ENCODE measurements around the gene MYO18B. TPM values are rescaled to one million over a fixed set of nuclear protein-coding genes. Genes with fewer than 3 reads are reported as not detected.

The MYO18B gene
- polyA plus RNA-seq, 1 donor (not counting 4 experiments of a cell fraction or from before 2014, with no cell fraction given) = not detected

DNA sequence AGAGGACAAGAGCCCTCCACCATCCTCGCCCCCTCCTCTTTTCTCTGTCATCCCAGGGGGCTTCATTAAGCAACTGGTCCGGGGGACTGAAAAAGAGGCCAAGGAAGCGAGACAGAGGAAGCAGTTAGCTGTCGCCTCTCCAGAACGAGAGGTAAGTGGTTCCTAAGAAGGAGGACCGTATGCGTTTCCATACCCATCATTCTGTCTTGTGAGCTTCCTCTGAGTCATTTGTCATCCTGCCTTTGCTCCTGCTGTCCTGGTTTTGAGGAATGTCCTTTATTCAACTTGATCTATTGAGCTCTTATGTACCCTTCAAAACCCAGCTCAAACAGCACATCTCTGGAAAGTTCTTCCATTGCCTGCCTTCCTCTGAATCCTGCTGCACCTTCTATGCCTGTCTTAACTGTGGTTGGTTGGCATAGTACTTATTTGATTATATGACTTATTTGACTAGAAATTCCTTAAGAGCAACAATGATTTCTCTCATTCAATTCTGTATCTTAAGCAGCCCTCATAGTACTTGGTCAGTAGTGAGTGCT, 21.3 kb downstream of the MYO18B start:
- Histone ChIP-seq H3K27me3 (ENCODE audit: control insufficient read depth, extremely low read depth, insufficient read depth, low read length) (no peaks in the 10 kb centered on the region), H3K9me1 (ENCODE audit: control insufficient read depth, extremely low read depth, insufficient read depth, low read length) (no peaks in the 10 kb centered on the region), H3K27ac (ENCODE audit: control insufficient read depth, insufficient read depth, low read length) (no peak overlapping the region), H4K20me1 (ENCODE audit: control insufficient read depth, extremely low read depth, insufficient read depth, low read length) (no peaks in the 10 kb centered on the region), H2AFZ (ENCODE audit: control insufficient read depth, low read length) (no peak overlapping the region), H3K79me2 (ENCODE audit: control insufficient read depth, insufficient read depth, low read length) (no peaks in the 10 kb centered on the region), H3K9me3 (ENCODE audit: control insufficient read depth, low read depth, low read length) (peaks cover 9% of the 10 kb centered on the region), H3K4me3 (ENCODE audit: control insufficient read depth in 2 of 3, extremely low read depth in 1 of 3, insufficient read depth in 2 of 3, low read depth in 1 of 3, low read length in 3 of 3) (no peak overlapping the region), H3K4me1 (ENCODE audit: control insufficient read depth, extremely low read depth, insufficient read depth, low read length) (peaks cover 17% of the 10 kb centered on the region), H3K9ac (ENCODE audit: control insufficient read depth, extremely low read depth, insufficient read depth, low read length) (no peak overlapping the region), H3K36me3 (ENCODE audit: control insufficient read depth in 2 of 2, extremely low read depth in 1 of 2, insufficient read depth in 2 of 2, low read length in 2 of 2) (no peaks in the 10 kb centered on the region), H3K4me2 (ENCODE audit: control insufficient read depth, extremely low read depth, insufficient read depth, low read depth, low read length) (no peak overlapping the region)
- FAIRE-seq (no peak), DNase-seq (ENCODE audit: low read depth, low spot score) (no peak)
- TF ChIP-seq, protein P1, sequence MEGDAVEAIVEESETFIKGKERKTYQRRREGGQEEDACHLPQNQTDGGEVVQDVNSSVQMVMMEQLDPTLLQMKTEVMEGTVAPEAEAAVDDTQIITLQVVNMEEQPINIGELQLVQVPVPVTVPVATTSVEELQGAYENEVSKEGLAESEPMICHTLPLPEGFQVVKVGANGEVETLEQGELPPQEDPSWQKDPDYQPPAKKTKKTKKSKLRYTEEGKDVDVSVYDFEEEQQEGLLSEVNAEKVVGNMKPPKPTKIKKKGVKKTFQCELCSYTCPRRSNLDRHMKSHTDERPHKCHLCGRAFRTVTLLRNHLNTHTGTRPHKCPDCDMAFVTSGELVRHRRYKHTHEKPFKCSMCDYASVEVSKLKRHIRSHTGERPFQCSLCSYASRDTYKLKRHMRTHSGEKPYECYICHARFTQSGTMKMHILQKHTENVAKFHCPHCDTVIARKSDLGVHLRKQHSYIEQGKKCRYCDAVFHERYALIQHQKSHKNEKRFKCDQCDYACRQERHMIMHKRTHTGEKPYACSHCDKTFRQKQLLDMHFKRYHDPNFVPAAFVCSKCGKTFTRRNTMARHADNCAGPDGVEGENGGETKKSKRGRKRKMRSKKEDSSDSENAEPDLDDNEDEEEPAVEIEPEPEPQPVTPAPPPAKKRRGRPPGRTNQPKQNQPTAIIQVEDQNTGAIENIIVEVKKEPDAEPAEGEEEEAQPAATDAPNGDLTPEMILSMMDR (optimal IDR thresholded peaks at IDR 0.05 in 1 of 3, IDR thresholded peaks at IDR 0.05 in 1 of 3, conservative IDR thresholded peaks at IDR 0.05 in 1 of 3; ENCODE audit: extremely low read depth in 1 of 3, insufficient read depth in 2 of 3, low read length in 3 of 3) = no peak
- TF ChIP-seq EZH2 (IDR thresholded peaks at IDR 0.05; ENCODE audit: low read length) = no peak
- dilution Hi-C loops (cut with MboI; ENCODE audit: extremely low pct_ligation_motif_present, low sequenced_read_pairs) = no loop called here

DNA sequence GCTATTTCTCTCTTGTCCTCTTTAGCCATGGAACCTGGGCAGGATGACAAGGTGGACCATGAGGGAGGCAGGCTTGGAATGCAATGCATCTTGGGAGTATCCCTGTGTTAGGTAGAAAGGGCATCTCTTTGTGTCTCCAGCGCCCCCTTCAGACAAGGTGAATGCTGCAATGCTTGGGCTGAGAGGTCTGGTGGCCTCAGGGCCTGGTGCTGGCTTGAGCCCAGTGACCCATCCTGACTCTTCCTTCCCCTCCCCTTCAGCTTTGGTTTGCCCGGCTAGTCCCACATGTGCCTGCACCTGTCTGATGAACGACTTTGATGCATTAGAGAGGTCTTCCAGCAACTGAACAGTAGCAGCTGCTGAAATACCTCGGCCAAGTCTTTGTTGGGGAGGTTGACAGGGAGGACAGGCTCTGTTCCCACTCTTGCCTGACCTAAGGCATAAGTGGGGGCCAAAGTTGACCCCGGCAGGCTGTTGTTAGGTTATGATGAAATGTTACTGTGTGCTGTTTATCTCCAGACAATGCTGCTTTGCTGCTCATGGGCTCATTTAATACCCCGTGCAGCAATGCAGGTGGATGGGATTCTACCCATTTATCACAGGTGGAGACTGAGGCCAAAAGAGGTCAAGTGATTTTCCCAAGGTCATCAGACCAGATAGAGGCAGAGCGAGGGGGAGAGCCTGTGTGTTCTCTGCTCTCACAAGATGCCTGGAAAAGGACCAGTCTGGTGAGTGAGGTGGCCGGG, 22.5 kb downstream of the MYO18B start:
- Histone ChIP-seq H3K36me3 (ENCODE audit: control insufficient read depth in 2 of 2, extremely low read depth in 1 of 2, insufficient read depth in 2 of 2, low read length in 2 of 2) (no peaks in the 10 kb centered on the region), H3K27ac (ENCODE audit: control insufficient read depth, insufficient read depth, low read length) (no peak overlapping the region), H3K79me2 (ENCODE audit: control insufficient read depth, insufficient read depth, low read length) (no peaks in the 10 kb centered on the region), H3K4me2 (ENCODE audit: control insufficient read depth, extremely low read depth, insufficient read depth, low read depth, low read length) (no peak overlapping the region), H3K27me3 (ENCODE audit: control insufficient read depth, extremely low read depth, insufficient read depth, low read length) (no peaks in the 10 kb centered on the region), H3K9me1 (ENCODE audit: control insufficient read depth, extremely low read depth, insufficient read depth, low read length) (no peaks in the 10 kb centered on the region), H2AFZ (ENCODE audit: control insufficient read depth, low read length) (no peak overlapping the region), H3K4me1 (ENCODE audit: control insufficient read depth, extremely low read depth, insufficient read depth, low read length) (peaks cover 9% of the 10 kb centered on the region), H3K9ac (ENCODE audit: control insufficient read depth, extremely low read depth, insufficient read depth, low read length) (no peak overlapping the region), H3K9me3 (ENCODE audit: control insufficient read depth, low read depth, low read length) (peaks cover 9% of the 10 kb centered on the region), H4K20me1 (ENCODE audit: control insufficient read depth, extremely low read depth, insufficient read depth, low read length) (no peaks in the 10 kb centered on the region), H3K4me3 (ENCODE audit: control insufficient read depth in 2 of 3, extremely low read depth in 1 of 3, insufficient read depth in 2 of 3, low read depth in 1 of 3, low read length in 3 of 3) (no peak overlapping the region)
- TF ChIP-seq, protein P1 (optimal IDR thresholded peaks at IDR 0.05 in 1 of 3, IDR thresholded peaks at IDR 0.05 in 1 of 3, conservative IDR thresholded peaks at IDR 0.05 in 1 of 3; ENCODE audit: extremely low read depth in 1 of 3, insufficient read depth in 2 of 3, low read length in 3 of 3) = peak in 2 of 3 experiments; percentile 11 to 40
- no peak for TF ChIP-seq EZH2 (IDR thresholded peaks at IDR 0.05; ENCODE audit: low read length)
- dilution Hi-C loops (cut with MboI; ENCODE audit: extremely low pct_ligation_motif_present, low sequenced_read_pairs) = no loop called here
- DNase-seq (ENCODE audit: low read depth, low spot score) (no peak), FAIRE-seq (no peak)

Data from keratinocyte (primary cell).